Measurements from ENCODE around the gene BSN. TPM values are rescaled to one million over a fixed set of nuclear protein-coding genes. Genes with fewer than 3 reads are reported as not detected.

Gene BSN
- total RNA-seq, 1 donor from 2014 or later: 0.09 TPM

DNA sequence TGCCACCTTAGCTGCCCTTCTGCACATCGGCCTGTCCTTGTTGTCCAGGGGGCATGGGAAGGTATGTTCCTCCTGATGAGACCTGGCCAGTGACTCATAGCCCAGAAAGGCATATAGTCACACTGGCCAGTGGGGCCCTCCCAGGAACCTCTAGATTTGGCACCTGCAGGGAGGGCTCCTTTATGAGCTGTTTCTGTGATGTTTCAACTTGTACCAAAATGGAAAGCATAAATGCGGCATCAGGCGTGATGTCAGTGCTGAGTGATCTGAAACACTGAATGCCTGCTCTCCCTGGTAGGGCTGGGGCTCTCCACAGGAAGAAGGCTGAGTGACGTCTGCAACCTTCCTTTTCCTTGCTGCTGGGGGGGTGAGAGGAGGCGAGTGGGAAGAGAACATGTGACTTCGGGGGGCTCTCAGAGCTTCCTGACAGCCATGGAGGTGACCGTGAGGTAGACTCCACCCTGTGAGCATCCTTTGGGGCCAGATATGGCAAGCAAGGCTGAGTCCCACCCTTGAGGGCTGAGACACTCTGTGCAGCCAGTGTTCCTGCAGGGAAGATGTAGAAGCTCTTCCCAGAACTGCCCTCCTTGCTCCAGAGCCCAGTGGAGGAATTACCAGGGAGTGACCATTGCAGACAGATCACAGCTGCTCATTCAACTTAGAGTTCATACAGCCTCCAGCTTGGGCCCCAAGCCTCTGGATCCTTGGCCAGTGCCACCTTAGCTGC, 82.8 kb downstream of the BSN start:
- Mint-ChIP-seq H3K27me3 (peaks cover 4% of the 10 kb centered on the region), H3K9me3 (no peaks in the 10 kb centered on the region), H3K27ac (no peak overlapping the region), H3K4me3 (no peak overlapping the region), H3K4me1 (peaks cover 3% of the 10 kb centered on the region), H3K36me3 (ENCODE audit: low read depth) (no peaks in the 10 kb centered on the region)
- intact Hi-C loops (cut with micrococcal nuclease): no loop called here
- no peak for DNase-seq

DNA sequence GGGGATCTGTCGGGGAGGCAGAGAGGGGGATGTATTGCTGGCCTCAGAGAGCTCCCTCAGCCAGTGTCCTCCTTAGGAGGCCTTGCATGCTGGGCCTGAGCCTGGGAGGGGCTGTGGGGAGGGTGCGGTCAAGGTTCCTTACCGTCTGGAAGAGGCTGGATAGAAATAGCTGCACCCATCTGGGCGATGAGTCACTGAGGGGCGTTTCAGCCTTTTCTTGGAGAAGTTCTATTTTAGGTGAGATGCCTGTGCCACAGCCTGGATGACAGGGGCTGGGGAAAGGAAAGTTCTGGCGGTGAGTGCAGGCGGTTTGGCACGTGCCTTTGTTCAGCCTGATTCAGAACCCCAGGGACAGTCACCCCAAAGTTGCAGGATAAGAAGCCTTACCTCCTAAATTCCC, 84.2 kb downstream of the BSN start:
- Mint-ChIP-seq H3K4me3 (no peak overlapping the region), H3K27me3 (peaks cover 4% of the 10 kb centered on the region), H3K4me1 (peaks cover 3% of the 10 kb centered on the region), H3K36me3 (ENCODE audit: low read depth) (no peaks in the 10 kb centered on the region), H3K27ac (no peak overlapping the region), H3K9me3 (no peaks in the 10 kb centered on the region)
- intact Hi-C loops (cut with micrococcal nuclease): no loop called here
- no peak for DNase-seq

DNA sequence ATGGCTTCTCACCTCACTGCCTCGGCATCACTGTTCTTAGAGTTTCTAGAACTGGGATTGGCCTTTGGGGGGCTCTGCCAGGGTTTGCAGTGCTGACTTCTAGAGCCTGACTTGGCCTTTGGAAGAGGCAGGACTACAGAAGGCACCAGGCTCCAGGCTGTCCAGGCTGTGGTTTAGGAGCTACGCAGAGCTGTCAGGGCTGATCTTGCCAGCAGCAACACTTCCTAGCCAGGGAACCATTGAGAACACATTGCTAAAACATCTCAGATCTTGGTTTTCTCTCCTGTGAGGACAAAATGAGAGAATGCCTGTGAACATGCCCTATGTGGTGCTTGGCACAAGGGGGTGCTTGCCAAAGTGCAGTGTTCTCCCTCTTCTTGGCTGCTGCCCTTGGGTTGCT, 85.3 kb downstream of the BSN start:
- Mint-ChIP-seq H3K36me3 (ENCODE audit: low read depth) (no peaks in the 10 kb centered on the region), H3K9me3 (no peaks in the 10 kb centered on the region), H3K4me3 (no peak overlapping the region), H3K4me1 (peaks cover 3% of the 10 kb centered on the region), H3K27ac (no peak overlapping the region), H3K27me3 (peaks cover 3% of the 10 kb centered on the region)
- intact Hi-C loops (cut with micrococcal nuclease): no loop called here
- no peak for DNase-seq

DNA sequence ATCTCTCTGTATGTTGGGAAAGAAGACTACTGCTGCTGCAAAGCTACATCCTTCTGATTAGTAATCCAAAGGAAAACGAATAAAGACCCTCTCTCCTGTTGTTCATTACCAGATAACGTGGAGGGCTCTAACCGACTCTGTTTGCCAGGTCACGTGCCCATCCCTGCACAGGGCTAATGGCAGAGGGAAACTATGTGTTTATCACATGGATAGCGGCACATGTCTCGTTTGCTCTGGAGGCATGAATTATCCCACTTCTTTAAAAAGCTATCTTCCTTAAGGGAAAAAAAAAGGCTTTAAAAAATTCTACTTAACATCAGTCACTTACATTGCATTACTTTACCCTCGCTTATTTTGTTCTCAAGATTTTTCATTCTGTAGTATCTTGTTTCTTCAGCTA, 87.0 kb downstream of the BSN start:
- Mint-ChIP-seq H3K4me1 (peaks cover 3% of the 10 kb centered on the region), H3K9me3 (no peaks in the 10 kb centered on the region), H3K27ac (no peak overlapping the region), H3K4me3 (no peak overlapping the region), H3K27me3 (no peaks in the 10 kb centered on the region), H3K36me3 (ENCODE audit: low read depth) (no peaks in the 10 kb centered on the region)
- no peak for DNase-seq
- intact Hi-C loops (cut with micrococcal nuclease): no loop called here

DNA sequence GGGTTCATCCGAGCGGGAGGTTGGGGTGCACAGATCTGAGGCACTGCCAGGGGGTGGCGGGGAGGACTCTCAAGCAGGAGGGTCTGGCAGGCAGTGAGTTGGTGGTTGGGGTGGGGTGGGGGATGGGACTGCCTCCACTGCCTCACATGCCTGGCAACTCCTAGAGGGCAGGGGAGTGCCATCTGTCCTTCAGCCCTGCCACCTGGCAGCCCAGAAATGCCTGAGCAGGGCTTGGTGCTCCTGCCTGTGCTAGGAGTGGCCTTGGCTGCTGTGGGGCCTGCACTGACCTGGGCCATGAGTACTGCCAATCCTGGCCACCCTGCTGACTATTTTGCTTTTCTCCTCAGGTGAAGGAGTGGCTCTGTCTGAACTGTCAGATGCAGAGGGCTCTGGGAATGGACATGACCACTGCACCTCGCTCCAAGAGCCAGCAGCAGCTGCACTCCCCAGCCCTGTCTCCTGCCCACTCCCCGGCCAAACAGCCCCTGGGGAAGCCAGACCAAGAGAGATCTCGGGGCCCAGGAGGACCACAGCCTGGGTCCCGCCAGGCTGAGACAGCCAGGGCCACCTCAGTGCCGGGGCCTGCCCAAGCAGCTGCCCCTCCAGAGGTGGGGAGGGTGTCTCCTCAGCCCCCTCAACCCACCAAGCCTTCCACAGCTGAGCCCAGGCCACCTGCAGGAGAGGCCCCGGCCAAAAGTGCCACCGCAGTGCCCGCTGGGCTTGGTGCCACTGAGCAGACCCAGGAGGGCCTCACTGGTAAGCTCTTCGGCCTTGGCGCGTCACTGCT, 87.8 kb downstream of the BSN start:
- Mint-ChIP-seq H3K36me3 (ENCODE audit: low read depth) (no peaks in the 10 kb centered on the region), H3K9me3 (no peaks in the 10 kb centered on the region), H3K27me3 (no peaks in the 10 kb centered on the region), H3K27ac (no peak overlapping the region), H3K4me3 (no peak overlapping the region), H3K4me1 (peaks cover under 1% of the 10 kb centered on the region)
- intact Hi-C loops (cut with micrococcal nuclease): no loop called here
- DNase-seq: no peak

DNA sequence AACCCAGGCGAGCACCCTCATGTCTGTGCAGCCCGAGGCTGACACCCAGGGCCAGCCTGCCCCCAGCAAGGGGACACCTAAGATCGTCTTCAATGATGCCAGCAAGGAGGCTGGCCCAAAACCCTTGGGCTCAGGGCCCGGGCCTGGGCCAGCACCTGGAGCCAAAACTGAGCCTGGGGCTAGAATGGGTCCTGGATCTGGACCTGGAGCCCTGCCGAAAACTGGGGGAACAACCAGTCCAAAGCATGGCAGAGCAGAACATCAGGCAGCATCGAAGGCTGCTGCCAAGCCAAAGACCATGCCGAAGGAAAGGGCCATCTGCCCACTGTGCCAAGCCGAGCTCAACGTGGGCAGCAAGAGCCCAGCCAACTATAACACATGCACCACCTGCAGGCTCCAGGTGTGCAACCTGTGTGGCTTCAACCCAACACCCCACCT, 88.5 kb downstream of the BSN start:
- Mint-ChIP-seq H3K9me3 (no peaks in the 10 kb centered on the region), H3K27me3 (no peaks in the 10 kb centered on the region), H3K27ac (no peak overlapping the region), H3K4me3 (no peak overlapping the region), H3K36me3 (ENCODE audit: low read depth) (no peaks in the 10 kb centered on the region), H3K4me1 (no peaks in the 10 kb centered on the region)
- no peak for DNase-seq
- intact Hi-C loops (cut with micrococcal nuclease): no loop called here

DNA sequence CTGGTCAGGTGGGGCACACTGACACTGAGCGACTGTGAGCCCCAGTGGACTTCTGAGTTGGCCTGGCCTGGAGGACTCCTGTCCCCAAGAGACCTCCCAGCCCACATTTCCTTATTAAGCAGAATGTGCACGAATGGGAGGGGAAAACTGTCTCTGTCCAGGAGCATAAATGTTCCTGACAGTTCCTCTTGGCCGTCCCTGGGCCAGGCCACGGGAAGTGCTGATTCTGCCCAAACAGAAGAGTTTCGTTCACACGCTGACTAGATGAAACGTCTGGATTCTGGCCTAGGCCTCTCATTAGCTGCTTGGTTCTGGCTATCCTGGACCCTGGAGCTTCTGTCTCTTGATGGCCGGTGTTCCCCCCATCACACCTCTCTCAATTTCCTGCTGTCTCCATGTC, 90.4 kb downstream of the BSN start:
- Mint-ChIP-seq H3K9me3 (no peaks in the 10 kb centered on the region), H3K36me3 (ENCODE audit: low read depth) (no peaks in the 10 kb centered on the region), H3K27me3 (no peaks in the 10 kb centered on the region), H3K27ac (no peak overlapping the region), H3K4me1 (no peaks in the 10 kb centered on the region), H3K4me3 (no peak overlapping the region)
- intact Hi-C loops (cut with micrococcal nuclease): no loop called here
- DNase-seq: no peak

DNA sequence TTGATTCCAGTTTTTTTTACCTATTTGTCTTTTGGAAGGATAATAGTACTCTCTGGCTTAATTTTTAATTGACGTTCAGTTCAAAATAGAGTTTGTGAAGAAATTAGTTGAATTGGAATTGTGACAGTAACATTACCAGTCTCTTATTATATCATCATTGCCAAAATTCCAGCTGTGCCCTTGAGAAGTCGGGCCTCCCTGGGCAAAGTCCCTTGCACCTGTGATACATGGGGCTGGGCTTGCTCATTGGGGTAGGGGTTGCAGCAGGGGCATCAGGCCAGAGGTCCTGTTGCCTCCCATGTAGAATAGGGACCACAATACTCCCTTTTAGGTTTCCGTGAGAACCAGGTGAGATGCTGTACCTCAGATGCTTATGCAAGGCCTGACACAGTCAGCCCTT, 92.0 kb downstream of the BSN start:
- no peak for DNase-seq
- no peak overlapping the region for H3K27ac Mint-ChIP-seq
- no peaks in the 10 kb centered on the region for H3K9me3 Mint-ChIP-seq
- H3K4me1 Mint-ChIP-seq: no peaks in the 10 kb centered on the region
- H3K36me3 Mint-ChIP-seq (ENCODE audit: low read depth): no peaks in the 10 kb centered on the region
- no peak overlapping the region for H3K4me3 Mint-ChIP-seq
- intact Hi-C loops (cut with micrococcal nuclease): no loop called here
- no peaks in the 10 kb centered on the region for H3K27me3 Mint-ChIP-seq

DNA sequence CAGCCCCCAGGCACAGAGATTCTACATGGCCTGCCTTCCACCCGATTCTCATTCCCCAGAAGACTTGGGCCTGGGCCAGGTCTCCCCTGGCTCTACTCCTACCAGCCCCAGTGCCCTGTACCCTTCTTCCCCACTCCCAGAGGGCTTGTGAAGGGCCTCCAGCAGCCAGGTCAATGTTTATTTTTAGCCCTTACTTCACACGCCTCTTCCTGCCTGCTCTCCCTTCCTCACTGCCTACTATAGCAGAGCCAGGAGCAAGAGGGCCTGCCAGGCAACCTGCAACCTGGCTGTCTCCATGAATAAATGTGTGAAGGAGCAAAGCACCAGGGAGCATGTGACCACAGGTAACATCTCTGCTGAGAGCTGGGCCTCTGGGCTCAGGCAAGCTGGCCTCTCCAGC, 93.5 kb downstream of the BSN start:
- intact Hi-C loops (cut with micrococcal nuclease): no loop called here
- Mint-ChIP-seq H3K4me1 (no peaks in the 10 kb centered on the region), H3K27ac (no peak overlapping the region), H3K36me3 (ENCODE audit: low read depth) (no peaks in the 10 kb centered on the region), H3K27me3 (no peaks in the 10 kb centered on the region), H3K4me3 (no peak overlapping the region), H3K9me3 (no peaks in the 10 kb centered on the region)
- no peak for DNase-seq

DNA sequence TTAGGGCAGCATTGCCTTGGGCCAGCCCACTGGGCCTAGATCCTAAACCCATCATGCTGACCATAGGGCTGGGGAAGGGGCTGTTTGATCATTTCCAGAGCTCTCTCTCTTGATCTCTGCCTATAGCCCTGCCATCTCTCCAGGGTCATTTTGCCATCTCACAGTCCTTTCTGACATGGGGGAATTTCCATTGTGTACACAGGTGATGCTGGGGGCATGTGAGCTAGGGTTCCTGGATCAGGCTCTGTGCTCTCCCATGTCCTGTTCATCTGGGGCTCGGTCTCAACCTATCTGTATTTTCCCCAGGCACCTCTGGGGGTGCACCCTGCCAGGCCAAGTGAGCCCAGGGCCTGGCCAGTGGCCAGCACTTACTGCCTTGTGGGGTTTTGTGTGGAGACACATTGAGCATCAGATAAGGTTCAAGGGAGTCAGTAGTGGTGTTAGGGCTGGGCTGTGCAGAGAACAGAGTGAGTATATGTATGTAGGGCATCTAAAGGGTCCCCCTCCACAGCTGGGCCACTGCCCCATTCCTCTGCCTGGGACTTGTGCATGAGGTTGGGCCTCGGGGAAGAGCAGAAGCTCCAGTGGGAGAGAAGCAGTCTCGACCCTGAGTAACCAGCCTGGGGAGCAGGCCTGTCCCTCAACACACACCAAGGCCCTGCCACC, 94.2 kb downstream of the BSN start:
- H3K36me3 Mint-ChIP-seq (ENCODE audit: low read depth): no peaks in the 10 kb centered on the region
- H3K9me3 Mint-ChIP-seq: no peaks in the 10 kb centered on the region

DNA sequence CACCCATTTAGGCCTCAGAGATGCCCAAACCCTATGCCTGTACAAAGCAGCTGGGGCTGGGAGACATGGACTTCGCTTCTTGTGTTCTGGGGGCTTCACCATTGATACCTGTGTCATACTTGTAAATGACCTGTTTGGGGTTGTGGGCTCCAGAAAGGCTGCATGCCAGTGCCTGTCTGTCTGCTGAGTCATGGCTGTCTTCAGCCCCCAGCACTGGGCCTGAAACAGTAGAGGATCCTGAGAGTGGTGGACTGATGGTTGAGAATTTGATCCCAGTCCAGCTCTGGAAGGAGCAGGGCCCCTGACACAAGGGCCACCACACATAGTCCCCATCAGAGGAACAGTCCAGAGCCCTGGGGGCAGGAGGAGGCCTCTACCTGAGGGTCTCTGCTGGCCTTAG, 95.3 kb downstream of the BSN start:
- H3K36me3 Mint-ChIP-seq (ENCODE audit: low read depth): no peaks in the 10 kb centered on the region
- no peaks in the 10 kb centered on the region for H3K9me3 Mint-ChIP-seq
- intact Hi-C loops (cut with micrococcal nuclease): no loop called here

More for the DNA sequence above, 94.2 kb downstream of the BSN start:
- no peak overlapping the region for H3K27ac Mint-ChIP-seq
- no peak overlapping the region for H3K4me3 Mint-ChIP-seq
- intact Hi-C loops (cut with micrococcal nuclease): no loop called here
- no peaks in the 10 kb centered on the region for H3K4me1 Mint-ChIP-seq
- DNase-seq: no peak
- no peaks in the 10 kb centered on the region for H3K27me3 Mint-ChIP-seq

DNA sequence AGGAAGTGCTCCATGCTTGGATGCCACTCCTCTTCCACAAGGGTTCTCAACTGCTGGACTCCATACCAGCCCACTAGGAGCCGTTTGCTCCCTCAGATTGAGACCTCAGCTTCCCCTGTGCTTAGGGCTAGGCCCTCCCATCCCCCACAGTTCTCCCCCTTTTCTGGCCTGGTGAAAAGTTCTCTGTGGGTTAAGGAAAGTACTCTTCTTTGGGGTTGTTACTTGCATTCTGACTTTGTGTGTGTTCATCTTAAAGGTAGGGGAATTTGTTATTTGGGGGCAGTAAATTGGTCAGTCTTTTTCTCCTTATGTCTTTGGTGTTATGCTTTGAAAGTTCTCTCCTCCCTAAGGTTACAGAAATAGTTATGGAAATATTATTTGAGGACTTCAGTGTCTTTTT, 95.9 kb downstream of the BSN start:
- no peak for DNase-seq
- intact Hi-C loops (cut with micrococcal nuclease): no loop called here
- H3K36me3 Mint-ChIP-seq (ENCODE audit: low read depth): no peaks in the 10 kb centered on the region
- H3K27ac Mint-ChIP-seq: no peak overlapping the region
- H3K4me1 Mint-ChIP-seq: no peaks in the 10 kb centered on the region
- H3K9me3 Mint-ChIP-seq: no peaks in the 10 kb centered on the region
- no peak overlapping the region for H3K4me3 Mint-ChIP-seq
- no peaks in the 10 kb centered on the region for H3K27me3 Mint-ChIP-seq

More for the DNA sequence above, 95.3 kb downstream of the BSN start:
- no peaks in the 10 kb centered on the region for H3K4me1 Mint-ChIP-seq
- H3K27ac Mint-ChIP-seq: no peak overlapping the region
- H3K27me3 Mint-ChIP-seq: no peaks in the 10 kb centered on the region
- no peak for DNase-seq
- H3K4me3 Mint-ChIP-seq: no peak overlapping the region

DNA sequence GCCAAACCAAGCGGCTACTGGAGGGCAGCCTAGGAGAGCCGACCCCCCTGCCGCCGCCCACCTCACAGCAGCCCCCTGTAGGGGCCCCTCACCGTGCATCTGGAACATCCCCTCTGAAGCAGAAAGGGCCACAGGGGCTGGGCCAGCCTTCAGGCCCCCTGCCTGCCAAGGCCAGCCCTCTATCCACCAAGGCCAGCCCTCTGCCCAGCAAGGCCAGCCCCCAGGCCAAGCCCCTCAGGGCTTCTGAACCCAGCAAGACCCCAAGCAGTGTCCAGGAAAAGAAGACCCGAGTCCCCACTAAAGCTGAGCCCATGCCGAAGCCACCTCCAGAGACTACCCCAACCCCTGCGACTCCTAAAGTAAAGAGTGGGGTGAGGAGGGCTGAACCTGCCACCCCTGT, 96.4 kb downstream of the BSN start:
- H3K36me3 Mint-ChIP-seq (ENCODE audit: low read depth): no peaks in the 10 kb centered on the region
- intact Hi-C loops (cut with micrococcal nuclease): no loop called here
- H3K4me3 Mint-ChIP-seq: no peak overlapping the region
- H3K27me3 Mint-ChIP-seq: no peaks in the 10 kb centered on the region
- H3K4me1 Mint-ChIP-seq: no peaks in the 10 kb centered on the region
- no peak for DNase-seq
- no peak overlapping the region for H3K27ac Mint-ChIP-seq
- no peaks in the 10 kb centered on the region for H3K9me3 Mint-ChIP-seq

DNA sequence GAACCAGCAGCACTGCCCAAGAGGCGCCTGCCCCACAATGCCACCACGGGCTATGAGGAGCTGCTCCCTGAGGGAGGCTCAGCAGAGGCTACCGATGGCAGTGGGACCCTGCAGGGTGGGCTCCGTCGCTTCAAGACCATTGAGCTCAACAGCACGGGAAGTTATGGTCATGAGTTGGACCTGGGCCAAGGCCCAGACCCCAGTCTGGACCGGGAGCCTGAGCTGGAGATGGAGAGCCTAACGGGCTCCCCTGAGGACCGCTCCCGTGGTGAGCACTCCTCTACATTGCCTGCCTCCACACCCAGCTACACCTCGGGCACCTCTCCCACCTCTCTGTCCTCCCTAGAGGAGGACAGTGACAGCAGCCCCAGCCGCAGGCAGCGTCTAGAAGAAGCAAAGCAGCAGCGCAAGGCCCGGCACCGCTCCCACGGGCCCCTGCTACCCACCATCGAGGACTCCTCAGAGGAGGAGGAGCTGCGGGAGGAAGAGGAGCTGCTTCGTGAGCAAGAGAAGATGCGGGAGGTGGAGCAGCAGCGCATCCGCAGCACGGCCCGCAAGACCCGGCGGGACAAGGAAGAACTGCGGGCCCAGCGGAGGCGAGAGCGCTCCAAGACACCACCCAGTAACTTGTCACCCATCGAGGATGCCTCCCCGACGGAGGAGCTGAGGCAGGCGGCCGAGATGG, 98.1 kb downstream of the BSN start:
- Mint-ChIP-seq H3K27me3 (peaks cover 2% of the 10 kb centered on the region), H3K4me1 (no peaks in the 10 kb centered on the region), H3K9me3 (no peaks in the 10 kb centered on the region), H3K4me3 (no peak overlapping the region), H3K36me3 (ENCODE audit: low read depth) (no peaks in the 10 kb centered on the region), H3K27ac (no peak overlapping the region)
- DNase-seq: no peak
- intact Hi-C loops (cut with micrococcal nuclease): no loop called here
